NCI-H2196 treated with DMSO at 0.1 percent for 48 hours (cell line): ENCODE measurements around the gene SPATA32.
A peak's percentile ranks its signal among the peaks of the same experiment; 100 is the strongest.
"Not testable (repeated sequence)": the region's sequence is repeated elsewhere in the genome, so short reads cannot be mapped to it uniquely, and the experiment has no call there.

Source experiments
- DNase-seq: peaks from one replicate; lab custom pipeline; 2025; ENCODE audit not compliant: unreplicated experiment; lab: John Stamatoyannopoulos, UW

The SPATA32 gene

DNA sequence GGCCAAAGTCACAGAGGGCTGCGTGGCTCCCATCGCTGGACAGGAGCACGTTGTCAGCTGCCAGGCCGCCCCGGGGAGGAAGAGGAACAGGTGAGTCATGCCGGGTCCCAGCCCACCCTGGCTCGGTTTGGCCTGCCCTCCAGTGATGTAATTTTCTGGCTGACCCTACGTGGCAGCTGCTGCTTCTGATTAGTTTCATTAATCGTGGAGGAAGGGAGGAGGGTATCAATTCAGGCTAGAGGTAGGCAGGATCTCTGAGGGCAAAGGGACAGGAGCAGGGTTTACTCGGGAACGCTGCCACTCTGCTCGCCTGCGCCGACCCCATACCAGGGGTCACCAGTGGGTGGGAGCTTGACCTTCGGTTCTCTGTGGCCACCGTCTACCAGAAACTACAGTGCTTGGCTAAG, 11.7 kb upstream of the SPATA32 start:
- DNase-seq, result no peak

- no peak for DNase-seq
Observed at GRCh38 chr17:45271603-45272002, 9.7 kb upstream of the SPATA32 start.

DNA sequence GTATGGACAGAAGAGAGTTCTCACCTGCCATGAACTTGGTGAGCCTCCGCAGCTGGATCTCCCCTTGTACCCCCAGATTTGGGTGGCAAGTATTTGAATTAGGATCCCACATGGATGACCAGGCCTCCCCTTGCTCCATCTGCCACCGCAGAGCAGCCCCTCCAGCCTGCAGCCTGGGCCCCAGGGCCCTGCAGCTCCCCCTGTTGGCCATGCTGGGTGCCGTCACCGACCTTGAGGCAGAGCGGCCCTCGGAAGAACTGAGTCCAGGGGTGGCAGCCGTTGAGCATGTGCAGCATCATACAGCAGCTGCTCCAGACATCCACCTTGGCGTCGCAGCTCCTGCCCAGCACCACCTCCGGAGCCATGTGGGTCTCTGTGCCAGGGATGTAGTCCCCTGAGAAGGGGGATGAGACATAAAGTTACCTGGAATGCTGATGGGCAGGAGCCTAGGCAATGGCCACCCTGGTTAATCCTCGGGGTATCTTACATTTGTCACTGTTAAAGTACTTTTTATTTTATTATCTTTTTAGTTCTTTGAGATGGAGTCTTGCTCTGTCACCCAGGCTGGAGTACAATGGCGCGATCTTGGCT, 9.0 kb upstream of the SPATA32 start:
- DNase-seq, result no peak

GRCh38 chr17:45269912-45270311, 8.0 kb upstream of the SPATA32 start:
- no peak for DNase-seq

DNA sequence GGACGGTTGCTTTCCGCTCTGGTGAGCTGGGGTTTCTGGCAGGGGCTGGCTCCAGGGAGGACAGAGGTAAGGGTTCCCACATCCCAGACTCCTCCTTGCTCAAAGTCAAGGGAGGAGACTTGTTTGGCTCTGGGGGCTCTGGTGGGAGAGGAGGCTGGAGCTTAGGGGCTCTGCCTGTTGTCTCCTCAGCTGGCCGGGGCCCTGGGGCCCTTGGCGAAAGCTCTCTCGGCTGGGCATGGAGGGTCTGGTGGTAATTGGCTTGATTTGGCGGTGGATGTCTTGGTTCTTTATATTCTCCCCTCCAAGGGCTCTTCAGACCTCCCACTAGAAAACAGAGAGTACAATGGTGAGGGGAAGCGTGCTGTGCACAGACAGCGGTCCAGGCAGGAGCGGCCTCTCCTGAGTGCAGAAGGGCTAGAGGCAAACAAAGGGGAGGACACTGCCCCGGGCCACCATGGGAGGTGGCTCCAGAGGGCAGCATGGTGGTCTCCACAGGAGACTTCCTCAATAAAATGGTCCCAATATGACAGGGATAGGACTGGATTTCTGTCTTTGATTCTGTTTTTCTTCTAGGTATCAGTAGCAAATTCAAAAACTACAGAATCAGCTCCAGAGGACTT, 5.7 kb upstream of the SPATA32 start:
- no peak for DNase-seq

DNA sequence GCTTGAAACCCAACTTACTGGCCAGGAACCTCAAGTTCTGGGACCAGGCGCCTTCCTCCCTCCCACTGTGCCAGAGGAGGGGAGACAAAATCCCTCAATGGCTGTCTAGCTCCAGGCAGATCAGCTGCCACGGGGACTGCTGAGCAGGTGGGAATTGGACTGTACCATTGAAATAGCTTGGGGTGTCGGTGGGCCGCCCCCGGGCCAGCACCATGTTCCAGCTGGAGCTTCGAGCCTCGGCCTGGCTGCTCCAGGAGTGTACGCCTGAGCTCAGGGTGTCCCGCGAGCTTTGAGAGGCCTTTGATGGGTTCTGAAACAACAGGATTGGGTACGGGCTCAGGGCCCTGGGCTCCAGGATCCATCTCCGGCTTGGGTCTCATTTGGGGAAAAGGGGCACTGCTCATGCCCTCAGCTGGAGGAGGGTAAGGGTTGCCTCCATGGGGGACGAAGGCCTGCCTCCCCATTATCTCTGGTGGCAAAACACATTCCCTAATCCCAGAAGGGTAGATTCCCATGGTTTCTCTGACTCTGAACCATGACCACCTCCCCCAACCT, 4.6 kb upstream of the SPATA32 start:
- no peak for DNase-seq

GRCh38 chr17:45265821-45266220, 3.9 kb upstream of the SPATA32 start:
- DNase-seq, result no peak

DNA sequence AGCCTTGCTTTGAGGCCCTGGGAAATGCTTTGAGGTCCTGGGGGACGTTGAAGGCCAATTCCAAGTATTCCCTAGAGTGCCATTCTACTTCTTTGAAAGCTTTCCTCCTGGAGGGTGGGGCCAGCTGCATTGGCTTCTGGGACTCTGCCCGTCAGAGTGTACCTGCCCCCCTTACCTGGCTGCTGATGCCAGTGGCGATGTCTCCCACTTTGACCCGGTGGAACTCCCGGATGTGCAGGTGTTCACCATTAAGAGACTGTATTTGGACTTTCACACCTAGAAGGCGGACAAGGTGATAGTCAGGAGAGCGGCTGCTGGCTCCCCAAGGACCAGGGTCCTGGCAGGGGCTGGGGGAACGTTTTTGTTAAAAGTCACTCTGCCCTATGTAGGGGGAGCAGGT, 3.1 kb upstream of the SPATA32 start:
- DNase-seq, result no peak

- DNase-seq, result no peak
Observed at GRCh38 chr17:45264430-45264829, 2.5 kb upstream of the SPATA32 start.

DNA sequence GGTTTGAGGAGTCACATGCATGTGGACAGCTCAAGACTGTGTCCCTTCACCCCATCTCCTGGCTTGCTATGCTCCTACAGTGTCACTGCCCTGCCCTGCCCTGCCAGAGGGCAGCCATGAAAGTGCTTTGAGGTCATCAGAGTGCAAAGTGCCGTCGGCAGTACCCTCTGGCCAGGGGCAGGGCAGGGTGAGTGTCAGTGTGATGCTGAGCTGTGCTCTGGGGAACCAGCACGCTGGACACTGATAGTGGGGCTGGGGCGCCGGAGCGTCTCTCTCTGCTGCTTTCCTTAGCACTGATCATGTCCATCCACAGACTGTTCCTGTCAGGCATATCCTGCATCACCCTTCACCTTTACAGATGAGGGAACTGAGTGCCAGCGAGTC, 1.6 kb upstream of the SPATA32 start:
- no peak for DNase-seq

- no peak for DNase-seq
Observed at GRCh38 chr17:45262516-45263476, 902 bp upstream of the SPATA32 start.

- no peak for DNase-seq
Observed at GRCh38 chr17:45260204-45260783, 1.6 kb downstream of the SPATA32 start.

DNA sequence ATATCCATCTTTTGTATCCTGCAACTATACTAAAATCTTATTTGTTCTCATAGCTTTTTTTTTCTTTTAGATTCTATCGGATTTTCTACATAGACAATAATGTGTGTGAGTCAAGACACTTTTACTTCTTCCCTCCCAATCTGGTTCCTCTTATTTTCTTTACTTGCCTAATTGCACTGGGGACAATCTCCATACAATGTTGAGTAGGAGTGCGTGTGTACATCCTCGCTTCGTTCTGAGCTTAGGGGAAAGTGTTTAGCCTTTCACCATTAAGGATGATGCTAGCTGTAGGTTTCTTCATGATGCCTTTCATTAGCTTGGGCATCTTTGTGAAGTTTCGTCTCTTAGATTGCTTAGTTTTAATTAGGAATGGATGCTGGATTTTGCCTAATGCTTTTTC, 2.9 kb downstream of the SPATA32 start:
- no peak for DNase-seq

- no peak for DNase-seq
Observed at GRCh38 chr17:45257115-45257514, 4.8 kb downstream of the SPATA32 start.

DNA sequence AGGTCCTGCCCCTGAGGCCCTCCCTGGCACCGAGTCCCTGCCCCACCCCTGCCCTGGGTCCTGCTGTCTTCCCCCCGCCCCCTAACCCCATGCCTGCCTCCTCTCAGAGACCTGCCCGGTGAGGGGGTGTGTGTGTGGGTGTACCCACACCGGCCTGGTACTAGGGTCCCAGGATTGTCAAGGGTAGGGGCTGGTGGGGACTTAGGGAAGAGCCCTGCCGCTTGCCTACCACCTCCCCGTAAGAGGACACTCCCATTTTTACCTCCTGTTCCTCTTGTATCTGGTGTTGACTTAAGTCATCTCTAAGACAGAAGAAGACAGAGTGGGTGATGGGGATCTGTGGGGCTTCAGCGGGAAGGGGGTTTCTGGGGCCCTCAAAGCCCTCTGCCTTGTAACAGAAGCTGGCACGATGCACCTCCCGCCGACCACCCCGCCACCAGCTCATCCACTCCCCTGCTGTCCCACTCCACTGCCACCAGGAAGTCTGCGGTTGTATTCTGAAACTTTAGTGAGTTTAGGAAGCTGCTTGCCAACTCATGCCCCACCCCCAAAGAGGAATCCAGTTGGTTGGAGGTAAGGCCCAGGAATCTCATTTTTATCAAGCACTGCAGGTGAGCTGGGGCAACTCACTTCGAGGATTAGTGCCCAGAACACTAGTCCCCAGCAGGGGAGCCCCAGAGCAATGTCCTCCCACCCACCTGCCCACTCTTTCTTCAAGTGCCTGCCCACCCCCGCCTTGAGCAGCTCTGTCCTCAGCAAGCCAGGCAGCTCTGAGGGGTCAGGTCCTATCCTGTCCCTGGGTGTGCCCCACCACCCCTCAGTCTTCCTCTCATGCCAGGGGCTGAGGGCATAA, 5.6 kb downstream of the SPATA32 start:
- no peak for DNase-seq

GRCh38 chr17:45255358-45255757, 6.5 kb downstream of the SPATA32 start:
- no peak for DNase-seq

DNA sequence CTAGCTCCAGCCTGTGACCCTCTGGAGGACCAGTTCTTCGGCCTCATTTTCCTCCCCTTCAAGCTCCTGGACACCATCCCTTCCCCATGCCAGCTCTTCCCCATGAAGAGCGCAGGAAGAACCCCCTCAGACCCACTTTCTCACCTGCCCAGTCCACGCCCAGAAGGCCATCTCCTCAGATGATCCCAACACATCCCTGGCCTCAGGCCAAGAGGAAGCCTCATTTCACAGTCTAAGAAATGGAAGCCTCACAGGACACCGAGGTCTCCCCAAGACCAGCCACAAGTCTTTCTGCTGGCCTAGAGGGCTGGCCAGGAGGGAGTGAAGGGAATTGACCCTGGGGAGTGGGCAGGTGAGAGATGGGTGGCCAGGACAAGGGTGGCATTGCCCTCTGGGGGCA, 8.0 kb downstream of the SPATA32 start:
- no peak for DNase-seq

- DNase-seq, result not testable (repeated sequence)
Observed at GRCh38 chr17:45253237-45253636, 8.7 kb downstream of the SPATA32 start.

DNA sequence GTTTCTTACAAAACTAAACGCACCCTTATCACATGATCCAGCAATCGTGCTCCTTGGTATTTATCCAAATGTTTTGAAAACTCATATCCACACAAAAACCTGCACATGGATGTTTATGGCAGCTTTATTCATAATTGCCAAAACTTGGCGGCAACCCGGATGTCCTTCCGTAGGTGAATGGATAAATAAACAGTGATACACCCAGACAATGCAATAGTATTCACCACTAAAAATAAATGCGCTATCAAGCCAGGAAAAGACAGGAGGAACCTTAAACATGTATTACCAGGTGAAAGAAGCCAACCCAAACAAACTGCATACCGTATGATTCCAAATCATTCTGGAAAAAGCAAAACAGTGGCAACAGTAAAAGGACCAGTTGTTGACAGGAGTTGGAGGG, 10.0 kb downstream of the SPATA32 start:
- DNase-seq, result peak; percentile 7

DNA sequence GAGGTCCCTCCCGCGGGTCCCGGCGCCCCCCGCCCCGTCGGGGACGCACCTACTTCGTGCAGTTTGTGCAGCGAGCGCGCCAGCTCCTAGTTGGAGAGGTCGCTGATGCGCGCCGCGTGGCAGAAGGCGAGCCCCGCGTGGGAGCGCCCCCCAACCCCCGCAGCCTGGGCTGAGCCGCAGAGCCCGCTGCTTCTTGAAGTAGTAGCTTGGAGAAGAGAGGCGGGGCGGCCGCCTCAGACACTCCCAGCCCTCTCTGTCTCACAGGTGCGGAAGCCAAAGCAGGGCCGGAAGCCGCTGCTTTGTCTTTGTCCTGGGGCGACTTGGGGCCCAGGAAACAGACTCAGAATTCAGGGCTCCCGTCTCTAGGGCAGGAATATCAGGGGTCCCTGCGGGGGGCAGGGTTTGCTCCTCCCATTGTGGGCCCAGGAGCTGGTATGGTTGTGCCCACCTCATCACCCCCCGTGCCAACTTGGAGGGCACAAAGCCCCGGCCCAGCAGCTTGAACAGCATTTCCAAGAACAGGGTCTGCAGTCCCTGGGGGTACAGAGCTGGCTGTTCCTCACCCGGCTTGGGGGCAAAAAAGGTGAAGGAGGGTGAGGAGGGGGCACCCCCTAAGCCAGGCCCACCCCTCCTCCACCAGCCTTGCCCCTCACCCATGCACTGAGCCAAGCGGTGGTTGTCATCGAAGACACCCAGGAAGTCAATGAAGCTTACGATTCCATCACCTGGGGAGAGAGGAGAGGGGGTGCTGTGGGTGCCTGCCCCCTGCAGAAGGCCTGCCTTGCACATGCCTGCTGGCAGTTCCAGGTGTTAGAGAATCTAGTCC, 13.5 kb downstream of the SPATA32 start:
- peak; percentile 24 for DNase-seq
